GM21529 (cell line): Measurements from ENCODE around the gene ANO7.
"Not testable (repeated sequence)": the region's sequence is repeated elsewhere in the genome, so short reads cannot be mapped to it uniquely, and the experiment has no call there.

Source experiments
- ATAC-seq: cut with Tn5 transposase; IDR thresholded peaks from one replicate; pipeline ENCODE4 v1.9.1; 2021; ENCODE audit not compliant: unreplicated experiment

Gene ANO7

GRCh38 chr2:241189856-241190201, 1.4 kb downstream of the ANO7 start:
- no peak for ATAC-seq

- no peak for ATAC-seq
These were observed 2.0 kb downstream of the ANO7 start for GRCh38 chr2:241190291-241190981.

GRCh38 chr2:241191081-241191480, 2.6 kb downstream of the ANO7 start:
- ATAC-seq: no peak

- no peak for ATAC-seq
These were observed 4.8 kb downstream of the ANO7 start for GRCh38 chr2:241193271-241193670.

GRCh38 chr2:241194811-241195210, 6.3 kb downstream of the ANO7 start:
- ATAC-seq: no peak

- no peak for ATAC-seq
These were observed 7.1 kb downstream of the ANO7 start for GRCh38 chr2:241195506-241196130.

GRCh38 chr2:241197246-241197645, 8.8 kb downstream of the ANO7 start:
- ATAC-seq: not testable (repeated sequence)

- no peak for ATAC-seq
These were observed 9.5 kb downstream of the ANO7 start for GRCh38 chr2:241197947-241198346.

- ATAC-seq: no peak
These were observed 10.2 kb downstream of the ANO7 start for GRCh38 chr2:241198381-241199279.

- no peak for ATAC-seq
These were observed 10.8 kb downstream of the ANO7 start for GRCh38 chr2:241199286-241199685.

GRCh38 chr2:241199897-241200821, 11.7 kb downstream of the ANO7 start:
- ATAC-seq: no peak

- no peak for ATAC-seq
These were observed 12.4 kb downstream of the ANO7 start for GRCh38 chr2:241200822-241201395.

- ATAC-seq: no peak
These were observed 13.2 kb downstream of the ANO7 start for GRCh38 chr2:241201445-241202267.

GRCh38 chr2:241202268-241202585, 13.8 kb downstream of the ANO7 start:
- no peak for ATAC-seq

- ATAC-seq: no peak
These were observed 14.2 kb downstream of the ANO7 start for GRCh38 chr2:241202681-241203080.

GRCh38 chr2:241203218-241204009, 14.9 kb downstream of the ANO7 start:
- no peak for ATAC-seq

- ATAC-seq: no peak
These were observed 15.5 kb downstream of the ANO7 start for GRCh38 chr2:241204010-241204384.

- no peak for ATAC-seq
These were observed 16.0 kb downstream of the ANO7 start for GRCh38 chr2:241204490-241204889.

GRCh38 chr2:241205086-241205485, 16.6 kb downstream of the ANO7 start:
- ATAC-seq: no peak
